HepG2 (cell line): ENCODE measurements around the gene S100A13. TPM values are rescaled to one million over a fixed set of nuclear protein-coding genes. Genes with fewer than 3 reads are reported as not detected.

Experiments
- ATRX ChIP-seq: sonication (generic); formaldehyde crosslinking; IDR thresholded peaks from 2 replicates; pipeline ENCODE4 v1.4.0; 2020; ENCODE audit warnings: missing genetic modification reagents, borderline replicate concordance
- IRF2 ChIP-seq: IDR thresholded peaks from 2 replicates; pipeline ENCODE4 v1.6.1; 2018; ENCODE audit warnings: missing genetic modification reagents, missing compliant biosample characterization
- MYNN ChIP-seq: sonication (generic); formaldehyde crosslinking; IDR thresholded peaks from 2 replicates; pipeline ENCODE4 v1.4.0; 2020; ENCODE audit warnings: mild to moderate bottlenecking, low read depth, missing genetic modification reagents
- NAIF1 ChIP-seq: sonication (generic); formaldehyde crosslinking; IDR thresholded peaks from 2 replicates; pipeline ENCODE4 v1.5.0; 2020; ENCODE audit warnings: mild to moderate bottlenecking, missing genetic modification reagents, borderline replicate concordance
- NFE2L2 ChIP-seq: fragments of 150-350 bp; IDR thresholded peaks from 2 replicates; pipeline ENCODE4 v1.6.1; 2014; ENCODE audit warnings: low read length
- POGZ ChIP-seq: sonication (generic); formaldehyde crosslinking; IDR thresholded peaks from 2 replicates; pipeline ENCODE4 v1.4.0; 2020; ENCODE audit warnings: mild to moderate bottlenecking, missing genetic modification reagents
- SETDB1 ChIP-seq: sonication (generic); formaldehyde crosslinking; IDR thresholded peaks from 2 replicates; pipeline ENCODE4 v1.5.1; 2020; ENCODE audit warnings: missing genetic modification reagents, mild to moderate bottlenecking, borderline replicate concordance
- SRSF4 ChIP-seq: fragments of 200-400 bp; formaldehyde crosslinking; IDR thresholded peaks from one replicate; pipeline ENCODE4 v1.6.1; 2018; ENCODE audit warnings: mild to moderate bottlenecking, low read depth, low read length, moderate library complexity; ENCODE audit not compliant: poor library complexity, severe bottlenecking
- TP53 ChIP-seq: sonication (generic); formaldehyde crosslinking; conservative IDR thresholded peaks from 2 replicates; pipeline ENCODE4 v1.4.0; 2020; ENCODE audit warnings: missing genetic modification reagents
- U2AF1 ChIP-seq: fragments of 200-400 bp; formaldehyde crosslinking; optimal IDR thresholded peaks from 2 replicates; pipeline ENCODE3; 2017; ENCODE audit warnings: mild to moderate bottlenecking, low read depth, low read length
- ZBTB20 ChIP-seq: sonication (generic); formaldehyde crosslinking; IDR thresholded peaks from 2 replicates; pipeline ENCODE4 v1.8.1; 2023; ENCODE audit warnings: missing genetic modification reagents, low read depth, mild to moderate bottlenecking, borderline replicate concordance
- ZBTB38 ChIP-seq: sonication (generic); formaldehyde crosslinking; IDR thresholded peaks from 2 replicates; pipeline ENCODE4 v1.5.1; 2020; ENCODE audit warnings: mild to moderate bottlenecking, missing genetic modification reagents
- ZFP36L1 ChIP-seq: sonication (generic); formaldehyde crosslinking; IDR thresholded peaks from 2 replicates; pipeline ENCODE4 v1.8.0; 2022; ENCODE audit warnings: mild to moderate bottlenecking, missing genetic modification reagents, moderate library complexity
- ZFP62 ChIP-seq: sonication (generic); formaldehyde crosslinking; IDR thresholded peaks from 2 replicates; pipeline ENCODE4 v1.4.0; 2020; ENCODE audit warnings: missing genetic modification reagents
- ZFY ChIP-seq: sonication (generic); formaldehyde crosslinking; IDR thresholded peaks from 2 replicates; pipeline ENCODE4 v1.4.0; 2020; ENCODE audit warnings: missing genetic modification reagents
- polyA plus RNA-seq, 8 experiments: library from polyadenylated mRNA; depleted of rRNA in 3 of 8; stranded (reverse) in 7 of 8; unstranded in 1 of 8; fragments of >200 nt; fragmentation: Illumina TruSeq in 4 of 8; extraction: Trizol in 4 of 8; gene quantifications; 2 replicates each; pipeline versions ENCODE4 v1.2.1 to v1.2.3, GENCODE V29; 2011 to 2016; ENCODE audit warnings: low read depth in 4 of 8, missing spikeins in 1 of 8, mixed read lengths in 1 of 8; ENCODE audit not compliant: insufficient read depth in 1 of 8
- total RNA-seq, 5 experiments: library from RNA; depleted of rRNA; stranded (reverse); fragments of >200 nt; fragmentation: Illumina TruSeq; extraction: Trizol; gene quantifications; 2 replicates each; pipeline ENCODE4 v1.2.3, GENCODE V29; 2016; ENCODE audit warnings: low read depth in 1 of 5
- TF ChIP-seq, protein P1 (sequence below): sonication (generic); formaldehyde crosslinking; IDR thresholded peaks from 2 replicates; pipeline ENCODE4 v1.4.0; 2020; ENCODE audit warnings: low read depth, mild to moderate bottlenecking, missing genetic modification reagents
- TF ChIP-seq, protein P2 (sequence below), 2 experiments: sonication (generic) in 1 of 2; formaldehyde crosslinking in 1 of 2; IDR thresholded peaks; 2 replicates each; pipeline versions ENCODE4 v1.4.0 to v1.6.1; 2016 to 2020; ENCODE audit warnings: borderline replicate concordance in 1 of 2, low read depth in 1 of 2, mild to moderate bottlenecking in 1 of 2, missing genetic modification reagents in 1 of 2
- TF ChIP-seq, protein P3 (sequence below): sonication (generic); formaldehyde crosslinking; IDR thresholded peaks from 2 replicates; pipeline ENCODE4 v1.9.0; 2021; ENCODE audit warnings: mild to moderate bottlenecking, missing genetic modification reagents

S100A13 gene
- total and polyA plus RNA-seq, 2 of the 13 experiments (the other 11 are each of a cell fraction or from before 2014, with no cell fraction given) = 89.5 to 172 TPM

DNA sequence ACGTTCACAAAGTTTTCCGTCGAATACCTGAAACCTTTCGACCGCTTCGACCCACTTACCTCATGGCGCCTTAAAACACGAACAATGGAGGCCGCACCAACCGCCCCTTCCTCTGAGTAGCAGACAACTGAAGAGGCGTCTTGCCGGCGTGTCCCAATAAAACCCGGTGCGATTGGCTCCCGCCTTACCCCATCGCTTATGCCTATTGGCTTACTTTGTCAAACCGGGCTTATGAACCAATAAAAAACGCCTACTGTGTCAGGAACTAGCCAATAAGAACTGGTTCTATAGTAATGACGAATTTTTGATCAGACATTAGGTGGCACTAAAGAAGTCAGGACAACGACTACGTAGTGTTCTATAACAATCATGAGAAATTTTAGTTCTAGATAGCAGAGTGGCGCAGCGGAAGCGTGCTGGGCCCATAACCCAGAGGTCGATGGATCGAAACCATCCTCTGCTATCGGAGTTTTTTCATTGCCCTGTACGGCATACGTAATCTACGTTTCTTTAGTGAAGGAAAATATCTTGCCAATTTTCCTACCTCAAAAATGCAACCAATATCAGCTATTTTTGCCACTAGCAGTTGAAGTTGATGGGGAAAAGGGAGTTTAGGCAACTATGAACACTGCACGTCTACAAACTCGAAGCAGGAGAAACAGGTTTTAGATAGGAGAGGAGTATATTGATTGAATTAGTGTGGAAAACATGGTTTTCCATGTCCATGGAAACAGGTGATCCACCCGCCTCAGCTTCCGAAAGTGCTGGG, 43.7 kb upstream of the S100A13 start, which contains the start of gene ILF2 (continued):
- TF ChIP-seq, protein P1, sequence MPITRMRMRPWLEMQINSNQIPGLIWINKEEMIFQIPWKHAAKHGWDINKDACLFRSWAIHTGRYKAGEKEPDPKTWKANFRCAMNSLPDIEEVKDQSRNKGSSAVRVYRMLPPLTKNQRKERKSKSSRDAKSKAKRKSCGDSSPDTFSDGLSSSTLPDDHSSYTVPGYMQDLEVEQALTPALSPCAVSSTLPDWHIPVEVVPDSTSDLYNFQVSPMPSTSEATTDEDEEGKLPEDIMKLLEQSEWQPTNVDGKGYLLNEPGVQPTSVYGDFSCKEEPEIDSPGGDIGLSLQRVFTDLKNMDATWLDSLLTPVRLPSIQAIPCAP (CRISPR knock-in tag) = no peak
- TF ChIP-seq ZFP62 (CRISPR knock-in tag) (no peak), SETDB1 (no peak), SRSF4 (no peak), NAIF1 (peak; percentile 100), POGZ (peak; percentile 89), IRF2 (no peak; the same call in none of the 2 replicates), ZBTB38 (peak; percentile 11; the same call in 1 of the 2 replicates), ZFP36L1 (CRISPR knock-in tag) (no peak), ATRX (CRISPR knock-in tag) (no peak), TP53 (CRISPR knock-in tag) (no peak), ZFY (CRISPR knock-in tag) (peak; percentile 87), U2AF1 (no peak), ZBTB20 (CRISPR knock-in tag) (no peak), MYNN (CRISPR knock-in tag) (no peak), NFE2L2 (no peak)
- TF ChIP-seq, protein P2, sequence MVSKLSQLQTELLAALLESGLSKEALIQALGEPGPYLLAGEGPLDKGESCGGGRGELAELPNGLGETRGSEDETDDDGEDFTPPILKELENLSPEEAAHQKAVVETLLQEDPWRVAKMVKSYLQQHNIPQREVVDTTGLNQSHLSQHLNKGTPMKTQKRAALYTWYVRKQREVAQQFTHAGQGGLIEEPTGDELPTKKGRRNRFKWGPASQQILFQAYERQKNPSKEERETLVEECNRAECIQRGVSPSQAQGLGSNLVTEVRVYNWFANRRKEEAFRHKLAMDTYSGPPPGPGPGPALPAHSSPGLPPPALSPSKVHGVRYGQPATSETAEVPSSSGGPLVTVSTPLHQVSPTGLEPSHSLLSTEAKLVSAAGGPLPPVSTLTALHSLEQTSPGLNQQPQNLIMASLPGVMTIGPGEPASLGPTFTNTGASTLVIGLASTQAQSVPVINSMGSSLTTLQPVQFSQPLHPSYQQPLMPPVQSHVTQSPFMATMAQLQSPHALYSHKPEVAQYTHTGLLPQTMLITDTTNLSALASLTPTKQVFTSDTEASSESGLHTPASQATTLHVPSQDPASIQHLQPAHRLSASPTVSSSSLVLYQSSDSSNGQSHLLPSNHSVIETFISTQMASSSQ (IDR thresholded peaks at IDR 0.05; ENCODE audit: low read depth) = 0 out of 2 replicates have a peak, but pooled peaks have one; percentile 18
- TF ChIP-seq, protein P2 (CRISPR knock-in tag; IDR thresholded peaks at IDR 0.05; ENCODE audit: borderline replicate concordance) = peak; percentile 23; the same call in 1 of the 2 replicates
- TF ChIP-seq, protein P3, sequence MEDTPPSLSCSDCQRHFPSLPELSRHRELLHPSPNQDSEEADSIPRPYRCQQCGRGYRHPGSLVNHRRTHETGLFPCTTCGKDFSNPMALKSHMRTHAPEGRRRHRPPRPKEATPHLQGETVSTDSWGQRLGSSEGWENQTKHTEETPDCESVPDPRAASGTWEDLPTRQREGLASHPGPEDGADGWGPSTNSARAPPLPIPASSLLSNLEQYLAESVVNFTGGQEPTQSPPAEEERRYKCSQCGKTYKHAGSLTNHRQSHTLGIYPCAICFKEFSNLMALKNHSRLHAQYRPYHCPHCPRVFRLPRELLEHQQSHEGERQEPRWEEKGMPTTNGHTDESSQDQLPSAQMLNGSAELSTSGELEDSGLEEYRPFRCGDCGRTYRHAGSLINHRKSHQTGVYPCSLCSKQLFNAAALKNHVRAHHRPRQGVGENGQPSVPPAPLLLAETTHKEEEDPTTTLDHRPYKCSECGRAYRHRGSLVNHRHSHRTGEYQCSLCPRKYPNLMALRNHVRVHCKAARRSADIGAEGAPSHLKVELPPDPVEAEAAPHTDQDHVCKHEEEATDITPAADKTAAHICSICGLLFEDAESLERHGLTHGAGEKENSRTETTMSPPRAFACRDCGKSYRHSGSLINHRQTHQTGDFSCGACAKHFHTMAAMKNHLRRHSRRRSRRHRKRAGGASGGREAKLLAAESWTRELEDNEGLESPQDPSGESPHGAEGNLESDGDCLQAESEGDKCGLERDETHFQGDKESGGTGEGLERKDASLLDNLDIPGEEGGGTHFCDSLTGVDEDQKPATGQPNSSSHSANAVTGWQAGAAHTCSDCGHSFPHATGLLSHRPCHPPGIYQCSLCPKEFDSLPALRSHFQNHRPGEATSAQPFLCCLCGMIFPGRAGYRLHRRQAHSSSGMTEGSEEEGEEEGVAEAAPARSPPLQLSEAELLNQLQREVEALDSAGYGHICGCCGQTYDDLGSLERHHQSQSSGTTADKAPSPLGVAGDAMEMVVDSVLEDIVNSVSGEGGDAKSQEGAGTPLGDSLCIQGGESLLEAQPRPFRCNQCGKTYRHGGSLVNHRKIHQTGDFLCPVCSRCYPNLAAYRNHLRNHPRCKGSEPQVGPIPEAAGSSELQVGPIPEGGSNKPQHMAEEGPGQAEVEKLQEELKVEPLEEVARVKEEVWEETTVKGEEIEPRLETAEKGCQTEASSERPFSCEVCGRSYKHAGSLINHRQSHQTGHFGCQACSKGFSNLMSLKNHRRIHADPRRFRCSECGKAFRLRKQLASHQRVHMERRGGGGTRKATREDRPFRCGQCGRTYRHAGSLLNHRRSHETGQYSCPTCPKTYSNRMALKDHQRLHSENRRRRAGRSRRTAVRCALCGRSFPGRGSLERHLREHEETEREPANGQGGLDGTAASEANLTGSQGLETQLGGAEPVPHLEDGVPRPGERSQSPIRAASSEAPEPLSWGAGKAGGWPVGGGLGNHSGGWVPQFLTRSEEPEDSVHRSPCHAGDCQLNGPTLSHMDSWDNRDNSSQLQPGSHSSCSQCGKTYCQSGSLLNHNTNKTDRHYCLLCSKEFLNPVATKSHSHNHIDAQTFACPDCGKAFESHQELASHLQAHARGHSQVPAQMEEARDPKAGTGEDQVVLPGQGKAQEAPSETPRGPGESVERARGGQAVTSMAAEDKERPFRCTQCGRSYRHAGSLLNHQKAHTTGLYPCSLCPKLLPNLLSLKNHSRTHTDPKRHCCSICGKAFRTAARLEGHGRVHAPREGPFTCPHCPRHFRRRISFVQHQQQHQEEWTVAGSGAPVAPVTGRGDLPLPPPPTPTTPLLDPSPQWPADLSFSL (CRISPR knock-in tag) = no peak
